KOPT-K1 (cell line): ENCODE data around the gene GLIS2.

Experiments
- H3K27ac ChIP-seq: fragments of 200-600 bp; sonication (generic); 2 replicates; pipeline ENCODE4 v1.5.1; 2016; ENCODE audit warnings: antibody characterized with exemption, mild to moderate bottlenecking, low read depth, low read length; ENCODE audit not compliant: poor library complexity, severe bottlenecking
- H3K36me3 ChIP-seq: fragments of 200-600 bp; sonication (generic); 2 replicates; pipeline ENCODE4 v1.5.1; 2017; ENCODE audit warnings: antibody characterized with exemption, mild to moderate bottlenecking, low read length, moderate library complexity; ENCODE audit not compliant: insufficient read depth
- H3K9me3 ChIP-seq: fragments of 200-600 bp; sonication (generic); 2 replicates; pipeline ENCODE4 v1.5.1; 2017; ENCODE audit warnings: antibody characterized with exemption, low read length, mild to moderate bottlenecking; ENCODE audit not compliant: insufficient read depth, poor library complexity, severe bottlenecking

The GLIS2 gene

DNA sequence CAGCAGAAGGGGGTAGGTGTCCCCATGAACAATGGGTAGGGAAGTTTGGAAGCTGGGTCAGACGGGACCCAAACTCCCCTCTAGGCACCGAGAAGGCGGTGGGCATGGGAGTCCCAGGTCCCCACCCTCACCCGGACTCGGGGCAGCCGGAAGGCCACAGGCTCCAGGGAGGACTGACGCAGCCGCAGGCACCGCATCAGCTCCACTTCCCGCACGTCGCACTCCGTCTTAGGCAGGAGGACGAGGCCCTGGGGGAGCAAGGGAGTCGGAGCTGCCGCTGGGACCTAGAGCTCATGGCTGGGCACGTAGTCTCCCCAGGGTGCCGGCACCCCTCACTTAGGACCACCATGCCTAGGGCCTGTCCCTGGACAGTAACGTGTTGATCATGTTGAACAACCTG is 42.4 kb downstream of the GLIS2 start:
- Histone ChIP-seq H3K9me3 (no peaks in the 10 kb centered on the region), H3K27ac (no peak overlapping the region), H3K36me3 (peaks cover 85% of the 10 kb centered on the region)

DNA sequence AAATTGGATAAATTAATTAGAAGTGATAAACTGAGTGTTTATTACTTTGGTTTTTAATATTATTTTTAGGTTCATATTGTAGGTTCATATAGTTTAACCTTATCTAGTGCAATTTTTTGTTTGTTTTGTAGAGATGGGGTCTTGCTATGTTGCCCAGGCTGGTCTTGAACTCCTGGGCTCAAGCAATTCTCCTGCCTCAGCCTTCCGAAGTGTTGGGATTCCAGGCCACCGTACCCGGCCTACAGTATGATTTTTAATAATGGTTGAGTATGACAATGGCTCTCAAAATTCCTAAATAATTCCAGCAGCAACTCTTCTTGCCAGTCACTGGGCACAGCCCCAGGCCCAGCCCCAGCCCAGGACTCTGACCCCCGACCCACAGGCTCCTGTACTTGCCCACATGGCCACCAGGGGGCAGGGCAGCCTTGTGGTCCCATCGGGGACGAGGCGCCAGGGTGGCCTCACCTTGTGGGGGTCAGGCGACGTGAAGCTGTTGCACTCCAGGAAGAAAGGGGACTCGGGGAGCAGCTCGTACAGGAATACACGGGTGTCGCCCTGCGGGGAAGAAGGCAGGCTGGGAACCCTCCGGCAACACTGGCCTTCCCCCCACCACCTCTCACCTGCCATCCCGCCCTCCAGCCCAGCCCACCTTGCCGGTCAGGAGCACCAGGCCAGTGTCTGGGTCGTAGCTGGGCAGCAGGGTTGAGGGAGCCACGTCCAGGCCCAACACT is 43.1 kb downstream of the GLIS2 start:
- no peak overlapping the region for H3K27ac ChIP-seq
- no peaks in the 10 kb centered on the region for H3K9me3 ChIP-seq
- peaks cover 79% of the 10 kb centered on the region for H3K36me3 ChIP-seq

DNA sequence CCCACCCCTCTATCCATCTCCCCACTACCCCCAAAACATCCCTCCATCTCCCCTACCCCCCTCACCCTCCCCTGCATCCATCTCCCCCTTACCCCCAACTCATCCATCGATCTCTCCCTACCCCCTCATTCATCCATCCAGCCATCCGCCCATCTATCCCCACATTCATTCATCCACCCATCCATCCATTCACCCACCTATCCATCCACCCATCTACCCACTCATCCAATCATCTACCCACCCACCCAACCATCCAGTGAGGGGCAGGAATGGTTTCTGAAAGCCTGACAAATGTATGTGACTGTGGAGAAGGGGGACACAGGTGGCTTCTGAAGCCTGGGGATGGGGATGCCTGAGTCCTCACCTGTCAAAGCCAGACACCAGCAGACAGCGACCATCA is 44.0 kb downstream of the GLIS2 start:
- Histone ChIP-seq H3K36me3 (peaks cover 79% of the 10 kb centered on the region), H3K9me3 (no peaks in the 10 kb centered on the region), H3K27ac (no peak overlapping the region)

DNA sequence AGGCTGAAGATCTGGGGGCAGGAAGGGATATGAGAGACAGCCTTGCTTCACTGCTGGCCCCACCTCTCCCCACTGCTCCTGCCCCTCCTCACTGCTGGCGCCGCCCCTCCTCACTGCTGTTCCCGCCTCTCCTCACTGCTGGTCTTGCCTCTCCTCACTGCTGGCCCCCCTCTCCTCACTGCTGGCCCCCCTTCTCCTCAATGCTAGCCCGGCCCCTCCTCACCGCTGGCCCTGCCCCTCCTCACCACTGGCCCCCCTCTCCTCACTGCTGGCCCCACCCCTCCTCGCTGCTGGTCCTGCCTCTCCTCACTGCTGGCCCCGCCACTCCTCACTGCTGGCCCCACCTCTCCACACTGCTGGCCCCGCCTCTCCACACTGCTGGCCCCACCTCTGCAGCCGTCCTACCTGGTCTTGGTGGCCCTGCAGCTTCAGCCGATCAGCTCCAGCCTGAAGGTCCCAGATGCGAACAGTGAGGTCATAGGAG is 44.7 kb downstream of the GLIS2 start:
- Histone ChIP-seq H3K36me3 (peaks cover 82% of the 10 kb centered on the region), H3K27ac (no peak overlapping the region), H3K9me3 (no peaks in the 10 kb centered on the region)

DNA sequence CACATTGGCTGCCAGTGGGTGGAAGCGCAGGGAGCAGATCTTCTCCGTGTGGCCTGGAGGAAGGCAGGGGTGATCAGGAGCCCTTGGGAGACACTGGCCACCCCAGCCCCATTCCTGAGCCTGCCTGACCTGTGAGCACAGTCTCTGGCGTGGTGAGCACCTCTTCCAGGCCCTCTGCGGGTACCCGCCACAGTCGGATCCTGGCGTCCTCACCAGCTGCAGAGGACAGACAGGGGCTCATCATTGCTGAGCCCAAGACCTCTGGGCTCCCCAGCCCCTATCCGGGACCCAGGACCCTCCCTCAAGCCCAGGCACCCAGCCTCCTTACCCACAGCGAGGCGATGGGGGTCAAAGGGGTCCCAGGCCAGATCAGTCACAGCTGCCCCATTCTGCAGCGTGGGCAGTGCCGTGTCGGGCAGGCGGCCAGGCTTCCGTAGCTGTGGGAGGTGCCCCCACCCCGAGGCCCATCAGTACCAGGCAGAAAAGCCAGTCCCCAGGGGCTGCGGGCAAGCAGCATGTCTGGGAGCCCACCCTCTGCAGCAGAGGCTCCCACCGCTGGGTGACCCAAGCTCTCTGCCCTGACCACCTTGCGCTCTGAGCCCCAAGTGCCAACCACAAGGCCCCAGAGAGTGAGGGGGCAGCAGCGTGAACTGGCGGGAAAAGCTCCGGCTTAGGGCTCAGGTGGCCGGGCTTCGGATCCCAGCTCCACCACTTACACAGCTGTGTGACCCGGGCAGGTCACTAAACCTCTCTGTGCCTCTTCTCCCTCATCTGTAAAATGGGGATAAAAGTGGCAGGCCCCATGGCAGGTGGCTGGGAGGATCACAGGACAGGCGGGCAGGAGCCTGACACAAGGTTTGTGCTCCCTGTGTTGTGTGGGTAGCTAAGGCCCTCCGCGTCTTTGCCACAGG is 45.4 kb downstream of the GLIS2 start:
- no peaks in the 10 kb centered on the region for H3K9me3 ChIP-seq
- no peak overlapping the region for H3K27ac ChIP-seq
- H3K36me3 ChIP-seq: peaks cover 86% of the 10 kb centered on the region

DNA sequence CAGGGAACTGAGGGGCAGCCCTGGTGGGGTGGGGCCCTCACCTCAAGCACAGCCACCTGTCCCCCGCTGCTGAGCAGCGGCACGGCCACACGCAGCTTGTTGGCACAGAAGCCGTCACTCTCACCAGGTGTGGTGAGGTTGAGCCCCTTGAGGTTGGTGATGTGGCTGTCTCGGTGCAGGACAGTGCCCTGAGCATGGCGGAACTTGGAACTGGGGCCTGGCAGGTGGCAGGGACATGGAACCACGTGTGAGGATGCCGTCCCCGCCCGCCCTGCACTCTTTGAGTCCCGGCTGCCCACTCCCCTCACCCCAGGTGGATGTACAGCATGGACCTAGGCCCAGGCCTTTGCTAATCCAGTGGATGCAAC is 46.1 kb downstream of the GLIS2 start:
- H3K36me3 ChIP-seq: peaks cover 87% of the 10 kb centered on the region

DNA sequence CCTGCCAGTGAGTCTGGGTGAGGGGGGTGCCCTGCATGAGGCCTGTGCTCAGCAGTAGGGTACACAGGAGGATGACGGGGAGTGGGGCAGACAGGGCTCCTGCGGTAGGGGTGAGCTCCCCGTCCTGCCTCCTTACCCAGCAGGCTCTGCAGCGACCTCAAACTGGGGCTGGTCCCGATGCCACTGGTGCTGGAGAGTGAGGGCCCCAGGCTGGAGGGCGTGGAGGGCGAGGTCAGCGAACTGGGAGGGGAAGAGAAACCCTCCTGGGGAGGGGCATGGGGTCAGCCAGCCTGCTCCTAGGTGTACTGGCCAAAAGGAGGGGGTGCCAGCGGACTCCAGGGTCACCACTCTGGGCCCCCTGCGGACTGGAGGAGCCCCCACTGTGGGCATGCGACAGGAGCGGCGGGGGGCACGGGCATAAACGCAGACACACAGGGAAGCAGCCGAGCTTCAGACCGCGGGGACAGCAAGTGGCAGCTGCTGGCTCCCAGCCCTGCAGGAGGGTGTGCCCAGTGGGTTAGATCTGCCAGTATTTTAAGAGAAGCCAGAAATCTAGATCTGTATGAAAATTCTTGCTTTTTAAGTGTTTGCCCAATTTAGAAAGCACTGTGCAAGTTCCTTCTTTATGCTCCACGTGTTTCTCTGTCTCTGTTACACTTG is 46.7 kb downstream of the GLIS2 start:
- no peaks in the 10 kb centered on the region for H3K9me3 ChIP-seq
- H3K27ac ChIP-seq: no peak overlapping the region
- H3K36me3 ChIP-seq: peaks cover 88% of the 10 kb centered on the region

More for the DNA sequence above, 46.1 kb downstream of the GLIS2 start:
- Histone ChIP-seq H3K27ac (no peak overlapping the region), H3K9me3 (no peaks in the 10 kb centered on the region)

DNA sequence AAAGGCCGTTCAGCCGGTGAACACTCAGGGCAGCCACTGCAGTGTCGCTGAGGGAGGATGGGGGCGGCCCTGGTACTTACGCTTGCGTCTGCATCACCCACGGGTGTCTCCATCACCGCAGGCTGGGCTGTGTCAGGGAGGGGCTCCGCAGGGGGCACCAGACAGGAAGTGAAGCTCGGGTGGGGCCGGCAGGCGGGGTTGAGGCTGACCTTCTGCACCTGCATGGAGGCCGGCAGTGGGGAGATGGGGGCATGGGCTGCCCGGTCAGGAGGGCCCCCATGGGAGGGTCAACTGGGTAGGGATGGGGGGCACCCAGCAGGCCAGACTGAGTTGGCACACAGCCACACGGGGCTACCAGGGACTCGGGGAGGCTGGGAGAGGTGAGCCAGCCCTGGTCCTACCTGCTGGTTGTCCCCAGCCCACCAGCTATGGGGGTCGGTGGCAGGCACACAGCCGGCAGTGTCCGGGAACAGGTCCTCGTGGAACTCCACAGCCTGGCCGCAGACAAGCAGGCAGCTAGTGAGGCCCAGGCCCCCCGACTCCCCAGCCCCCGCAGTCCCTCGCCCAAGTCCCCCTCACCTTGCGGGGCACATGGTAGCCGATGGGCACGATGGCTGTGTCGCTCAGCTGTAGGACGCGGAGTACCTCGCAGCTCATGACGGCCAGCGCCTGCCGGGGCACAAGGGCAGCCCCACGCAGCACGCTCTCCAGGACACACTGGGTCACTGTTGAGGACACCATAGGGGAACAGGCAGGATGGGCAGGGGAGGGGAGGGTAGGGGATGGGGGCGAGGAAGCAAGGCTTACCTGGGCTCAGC is 48.5 kb downstream of the GLIS2 start:
- no peaks in the 10 kb centered on the region for H3K9me3 ChIP-seq
- no peak overlapping the region for H3K27ac ChIP-seq
- H3K36me3 ChIP-seq: peaks cover 72% of the 10 kb centered on the region

DNA sequence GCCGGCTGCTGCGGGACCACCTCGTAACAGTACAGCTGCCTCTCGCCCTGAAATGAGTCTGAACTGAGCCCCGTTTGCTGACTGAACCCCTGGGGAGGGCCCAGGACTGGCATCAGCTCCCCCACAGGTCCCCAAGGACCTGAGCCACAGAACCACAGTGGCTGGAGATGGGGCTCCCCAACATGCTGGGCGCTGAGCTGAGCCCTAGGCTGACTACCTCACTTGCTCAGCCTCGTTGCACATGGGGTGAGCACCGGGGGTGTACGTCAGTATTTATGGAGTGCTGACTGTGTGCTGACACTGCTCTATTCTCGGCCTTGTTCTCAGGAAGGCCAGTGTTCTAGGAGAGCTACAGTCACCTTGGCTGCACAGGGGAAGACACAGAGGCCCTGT is 49.1 kb downstream of the GLIS2 start:
- H3K36me3 ChIP-seq: peaks cover 66% of the 10 kb centered on the region
- no peak overlapping the region for H3K27ac ChIP-seq
- no peaks in the 10 kb centered on the region for H3K9me3 ChIP-seq

DNA sequence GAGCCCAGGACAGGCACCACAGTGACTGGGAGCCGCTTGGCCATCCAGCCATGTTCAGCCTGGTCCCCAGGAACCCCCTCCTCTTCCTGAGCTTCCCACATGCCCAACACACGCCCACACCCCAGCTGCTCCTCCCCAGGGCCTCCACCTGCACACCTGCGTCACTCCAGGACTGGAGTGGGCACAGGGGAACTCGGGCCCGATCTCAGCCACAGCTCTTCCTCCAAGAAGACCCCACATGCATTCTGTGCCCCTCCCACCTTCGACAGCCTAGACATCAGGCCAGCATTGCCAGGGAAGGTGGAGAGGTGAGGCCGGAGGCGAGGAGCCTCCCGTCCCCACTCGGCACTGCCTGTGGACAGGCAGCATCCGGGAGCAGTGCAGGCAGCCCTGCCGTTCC is 49.7 kb downstream of the GLIS2 start:
- Histone ChIP-seq H3K9me3 (no peaks in the 10 kb centered on the region), H3K36me3 (peaks cover 60% of the 10 kb centered on the region), H3K27ac (no peak overlapping the region)

DNA sequence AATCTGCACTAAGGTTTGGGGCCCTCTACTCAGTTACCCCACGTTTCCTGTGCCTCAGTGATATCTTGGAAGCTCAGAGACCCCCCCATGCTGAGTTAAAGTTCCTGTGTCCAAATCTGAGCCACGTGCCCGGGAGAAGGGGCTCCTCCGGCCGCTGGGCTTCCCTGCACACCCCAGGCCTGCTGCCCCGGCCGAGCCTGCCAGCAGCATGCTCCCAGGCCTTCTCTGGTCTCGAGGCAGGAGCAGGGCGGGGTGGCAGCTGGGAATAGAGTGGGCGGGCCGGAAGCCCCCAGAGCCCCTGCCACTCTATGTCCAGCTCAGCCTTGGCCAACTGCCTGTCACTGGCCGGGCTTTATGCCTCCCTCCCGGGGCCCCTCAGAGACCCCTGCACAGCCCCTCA is 50.1 kb downstream of the GLIS2 start:
- H3K36me3 ChIP-seq: peaks cover 56% of the 10 kb centered on the region
- H3K9me3 ChIP-seq: no peaks in the 10 kb centered on the region
- no peak overlapping the region for H3K27ac ChIP-seq

DNA sequence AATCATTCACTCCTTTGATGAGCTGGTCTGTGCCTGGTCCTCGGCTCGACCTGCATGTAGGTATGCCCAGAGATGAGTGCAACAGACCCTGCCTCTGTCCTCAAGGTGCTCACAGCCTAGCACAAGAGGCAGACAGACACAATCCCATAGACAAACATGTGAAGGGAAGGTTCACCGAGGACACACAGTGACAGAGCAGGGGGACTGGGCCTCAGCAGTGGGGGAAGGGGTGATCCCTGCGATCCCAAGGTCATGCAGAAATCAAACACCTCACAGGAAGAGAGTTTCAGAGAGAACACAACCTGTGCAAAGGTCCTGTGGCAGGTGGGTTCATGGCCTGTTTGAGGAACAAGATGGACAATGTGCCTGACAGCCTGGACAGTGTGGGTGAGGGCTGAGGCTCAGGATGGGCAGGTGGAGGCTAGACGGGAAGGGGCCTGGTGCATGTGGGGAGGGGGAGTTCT is 51.6 kb downstream of the GLIS2 start:
- Histone ChIP-seq H3K27ac (no peak overlapping the region), H3K36me3 (peaks cover 42% of the 10 kb centered on the region), H3K9me3 (no peaks in the 10 kb centered on the region)

DNA sequence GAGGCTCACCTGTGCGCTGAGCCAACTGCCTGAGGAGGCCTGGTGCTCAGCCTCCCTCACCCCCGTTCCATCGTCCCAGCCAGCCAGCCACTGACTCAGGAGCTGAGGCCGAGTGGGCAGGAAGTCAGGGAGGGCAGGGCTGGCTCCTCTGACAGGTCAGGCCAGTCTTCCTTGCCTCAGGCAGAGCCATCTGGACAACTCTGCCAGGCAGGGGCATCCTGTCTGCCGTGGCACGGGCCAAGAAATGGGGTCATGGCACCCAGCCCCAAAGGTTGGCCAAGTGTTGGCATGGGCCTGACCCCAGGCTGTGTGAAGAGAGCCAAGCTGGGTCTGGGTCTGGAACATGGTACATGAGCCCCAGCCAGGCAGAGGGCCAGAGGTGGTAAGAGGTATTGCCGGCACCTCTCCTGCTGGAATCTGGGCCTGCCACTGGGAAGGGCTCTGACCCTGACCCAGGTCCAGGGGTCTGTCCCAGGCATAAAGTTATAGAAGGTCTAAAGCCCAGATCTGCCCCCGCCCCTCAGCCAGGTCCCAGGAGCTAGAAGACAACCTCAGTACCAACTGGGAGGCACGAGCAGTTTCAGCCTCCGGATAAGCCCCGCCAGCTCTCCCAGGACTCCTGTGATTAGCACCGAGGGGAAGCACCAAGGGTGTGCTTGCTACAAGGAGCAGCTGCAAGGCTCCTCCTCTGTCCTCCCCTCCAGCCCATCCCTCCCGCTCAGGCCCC is 53.3 kb downstream of the GLIS2 start:
- no peaks in the 10 kb centered on the region for H3K9me3 ChIP-seq
- H3K36me3 ChIP-seq: peaks cover 33% of the 10 kb centered on the region
- no peak overlapping the region for H3K27ac ChIP-seq

DNA sequence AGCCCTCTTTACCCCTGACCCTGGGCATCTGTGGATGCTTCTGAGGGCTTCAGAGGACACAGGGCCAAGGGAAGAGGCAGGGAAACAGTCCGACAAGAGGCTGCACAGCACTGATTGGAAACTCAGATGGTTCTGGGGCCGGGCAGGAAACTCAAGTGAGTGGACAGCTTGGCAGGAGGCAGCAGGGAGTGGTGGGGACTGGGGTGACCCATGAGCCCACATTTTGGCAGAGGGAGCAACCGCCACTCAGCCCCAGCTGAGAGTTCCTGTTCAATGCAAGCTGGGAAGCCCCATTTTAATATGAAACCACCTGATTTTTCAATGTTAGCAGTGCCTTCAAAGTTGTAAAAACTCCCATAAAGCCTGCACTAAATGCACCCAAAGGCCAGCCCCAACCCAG is 54.3 kb downstream of the GLIS2 start:
- H3K27ac ChIP-seq: no peak overlapping the region
- no peaks in the 10 kb centered on the region for H3K9me3 ChIP-seq
- H3K36me3 ChIP-seq: peaks cover 23% of the 10 kb centered on the region
